Subcutaneous abdominal adipose tissue (tissue), 5 donors: Measurements from ENCODE around the gene IVL.

Source experiments
- H3K27ac ChIP-seq: one replicate; pipeline ENCODE4 v1.7.0; 2013; ENCODE audit warnings: low read depth, mild to moderate bottlenecking, inconsistent platforms, low read length, moderate library complexity
- H3K27me3 ChIP-seq, 5 donors: one replicate each; pipeline ENCODE4 v1.7.0; 2013; ENCODE audit warnings: low read length in 5 of 5, inconsistent platforms in 1 of 5; ENCODE audit not compliant: control insufficient read depth in 5 of 5, insufficient read depth in 4 of 5
- H3K36me3 ChIP-seq, 5 donors: one replicate each; pipeline ENCODE4 v1.7.0; 2013; ENCODE audit warnings: low read length in 5 of 5; ENCODE audit not compliant: control insufficient read depth in 5 of 5, insufficient read depth in 5 of 5
- H3K4me1 ChIP-seq, 5 donors: one replicate each; pipeline ENCODE4 v1.7.0; 2013; ENCODE audit warnings: low read length in 5 of 5, mild to moderate bottlenecking in 3 of 5, moderate library complexity in 1 of 5; ENCODE audit not compliant: control insufficient read depth in 5 of 5, insufficient read depth in 5 of 5
- H3K4me3 ChIP-seq, 5 donors: one replicate each; pipeline ENCODE4 v1.7.0; 2013; ENCODE audit warnings: low read length in 5 of 5, low read depth in 1 of 5
- H3K9ac ChIP-seq, 5 donors: one replicate each; pipeline ENCODE4 v1.7.0; 2013; ENCODE audit warnings: low read length in 5 of 5, mild to moderate bottlenecking in 4 of 5, moderate library complexity in 3 of 5
- H3K9me3 ChIP-seq, 5 donors: one replicate each; pipeline ENCODE4 v1.7.0; 2013; ENCODE audit warnings: low read length in 5 of 5; ENCODE audit not compliant: control insufficient read depth in 5 of 5
- donor health status: healthy.
- donor health status: healthy.
- donor health status: healthy.
- donor health status: healthy.
- donor health status: healthy.

Gene IVL

GRCh38 chr1:152873495-152873894 lies 34.9 kb upstream of the IVL start:
- no peaks in the 10 kb centered on the region for H3K4me1 ChIP-seq
- H3K27ac ChIP-seq: no peak overlapping the region
- H3K9ac ChIP-seq: no peak overlapping the region
- H3K9me3 ChIP-seq: no peaks in the 10 kb centered on the region
- no peaks in the 10 kb centered on the region for H3K36me3 ChIP-seq
- H3K4me3 ChIP-seq: no peak overlapping the region
- peaks cover 0 to 3% (median 0%) of the 10 kb centered on the region in 5 donors for H3K27me3 ChIP-seq

DNA sequence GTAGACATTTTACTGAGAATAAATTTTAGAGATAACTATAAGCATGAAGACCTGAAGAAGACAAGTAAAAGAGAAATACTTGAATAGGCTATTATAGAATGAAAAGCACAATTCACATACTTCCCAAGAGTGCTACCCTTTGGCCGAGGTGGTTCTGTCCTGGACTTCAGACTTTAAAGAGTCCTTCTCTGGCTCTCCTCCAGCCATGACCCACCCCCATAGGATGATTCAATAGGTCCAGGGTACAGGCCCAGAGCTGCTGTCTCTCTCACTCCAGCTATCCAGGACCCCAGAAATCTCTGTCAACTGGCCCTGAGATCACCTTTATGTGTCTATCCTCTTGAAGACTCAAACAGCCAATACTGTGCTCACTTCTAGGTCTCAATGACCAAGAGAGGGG lies 31.5 kb upstream of the IVL start:
- Histone ChIP-seq H3K9me3 (no peaks in the 10 kb centered on the region), H3K27ac (no peak overlapping the region), H3K9ac (no peak overlapping the region), H3K27me3 (peaks cover 0 to 3% (median 0%) of the 10 kb centered on the region in 5 donors), H3K36me3 (no peaks in the 10 kb centered on the region), H3K4me3 (no peak overlapping the region), H3K4me1 (no peaks in the 10 kb centered on the region)

- Histone ChIP-seq H3K4me3 (no peak within 1 kb of the TSS), H3K9ac (no peak within 1 kb of the TSS), H3K9me3 (no peaks in the 10 kb centered on the region), H3K27me3 (peaks cover 0 to 3% (median 0%) of the 10 kb centered on the region in 5 donors), H3K36me3 (no peaks in the 10 kb centered on the region), H3K4me1 (no peaks in the 10 kb centered on the region), H3K27ac (no peak within 1 kb of the TSS)
Measured at GRCh38 chr1:152878042-152878441, 30.3 kb upstream of the IVL start, which contains the start of gene SMCP. Gene SMCP, plus strand, starts transcription at chr1:152878322. Its CDS starts 6,101 bp downstream, at chr1:152884423.

GRCh38 chr1:152879559-152880198 lies 28.7 kb upstream of the IVL start:
- Histone ChIP-seq H3K36me3 (no peaks in the 10 kb centered on the region), H3K4me1 (no peaks in the 10 kb centered on the region), H3K4me3 (no peak overlapping the region), H3K9ac (no peak overlapping the region), H3K27ac (no peak overlapping the region), H3K27me3 (peaks cover 0 to 3% (median 0%) of the 10 kb centered on the region in 5 donors), H3K9me3 (no peaks in the 10 kb centered on the region)

- Histone ChIP-seq H3K9me3 (no peaks in the 10 kb centered on the region), H3K9ac (no peak overlapping the region), H3K4me3 (no peak overlapping the region), H3K36me3 (no peaks in the 10 kb centered on the region), H3K27ac (no peak overlapping the region), H3K27me3 (peaks cover 0 to 3% (median 0%) of the 10 kb centered on the region in 5 donors), H3K4me1 (no peaks in the 10 kb centered on the region)
Measured at GRCh38 chr1:152880316-152880715, 28.0 kb upstream of the IVL start.

DNA sequence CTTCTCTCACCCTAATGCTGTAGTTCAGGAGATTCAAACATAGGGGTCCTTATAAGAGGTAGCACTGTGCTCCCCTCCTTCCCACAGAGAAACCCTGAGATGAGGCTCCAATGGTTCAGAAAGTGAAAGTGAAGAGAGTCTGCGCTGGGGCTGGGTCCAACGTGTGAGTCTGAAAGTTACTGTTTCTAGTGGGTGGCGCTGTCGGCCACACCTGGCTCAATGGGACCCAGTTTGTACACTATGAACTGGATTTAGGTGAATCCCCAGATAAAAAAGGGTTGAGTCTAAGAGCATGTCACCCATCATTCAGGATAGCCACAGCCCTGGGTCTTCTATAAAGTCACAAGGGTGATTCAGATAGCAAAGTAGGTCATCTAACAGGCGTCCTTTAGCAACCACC lies 27.4 kb upstream of the IVL start:
- H3K4me1 ChIP-seq: no peaks in the 10 kb centered on the region
- no peaks in the 10 kb centered on the region for H3K9me3 ChIP-seq
- H3K36me3 ChIP-seq: no peaks in the 10 kb centered on the region
- no peak overlapping the region for H3K4me3 ChIP-seq
- no peak overlapping the region for H3K27ac ChIP-seq
- peaks cover 0 to 3% (median 0%) of the 10 kb centered on the region in 5 donors for H3K27me3 ChIP-seq
- H3K9ac ChIP-seq: no peak overlapping the region

- Histone ChIP-seq H3K4me3 (no peak overlapping the region), H3K27ac (no peak overlapping the region), H3K4me1 (no peaks in the 10 kb centered on the region), H3K27me3 (peaks cover 0 to 2% (median 0%) of the 10 kb centered on the region in 5 donors), H3K9ac (no peak overlapping the region), H3K36me3 (no peaks in the 10 kb centered on the region), H3K9me3 (no peaks in the 10 kb centered on the region)
Measured at GRCh38 chr1:152884085-152884484, 24.3 kb upstream of the IVL start.

- no peaks in the 10 kb centered on the region for H3K4me1 ChIP-seq
- no peak overlapping the region for H3K27ac ChIP-seq
- no peak overlapping the region for H3K9ac ChIP-seq
- no peak overlapping the region for H3K4me3 ChIP-seq
- no peaks in the 10 kb centered on the region for H3K9me3 ChIP-seq
- peaks cover 0 to 2% (median 0%) of the 10 kb centered on the region in 5 donors for H3K27me3 ChIP-seq
- no peaks in the 10 kb centered on the region for H3K36me3 ChIP-seq
Measured at GRCh38 chr1:152884506-152884905, 23.8 kb upstream of the IVL start.

- Histone ChIP-seq H3K36me3 (no peaks in the 10 kb centered on the region), H3K4me3 (no peak overlapping the region), H3K27me3 (peaks cover 0 to 2% (median 0%) of the 10 kb centered on the region in 5 donors), H3K9ac (no peak overlapping the region), H3K4me1 (no peaks in the 10 kb centered on the region), H3K27ac (no peak overlapping the region), H3K9me3 (no peaks in the 10 kb centered on the region)
Measured at GRCh38 chr1:152884966-152885624, 23.3 kb upstream of the IVL start.

- Histone ChIP-seq H3K36me3 (no peaks in the 10 kb centered on the region), H3K4me3 (no peak overlapping the region), H3K27ac (no peak overlapping the region), H3K9ac (no peak overlapping the region), H3K27me3 (peaks cover 0 to 2% (median 0%) of the 10 kb centered on the region in 5 donors), H3K9me3 (no peaks in the 10 kb centered on the region), H3K4me1 (no peaks in the 10 kb centered on the region)
Measured at GRCh38 chr1:152886085-152886484, 22.3 kb upstream of the IVL start.
